GM21390 (cell line): ENCODE measurements around the gene SNX7.

Experiments used
- ATAC-seq: cut with Tn5 transposase; IDR thresholded peaks from one replicate; pipeline ENCODE4 v1.9.1; 2021; ENCODE audit not compliant: unreplicated experiment

SNX7 gene

GRCh38 chr1:98763488-98764150 lies 102.1 kb downstream of the SNX7 start:
- ATAC-seq, result no peak

GRCh38 chr1:98764485-98764884 lies 103.0 kb downstream of the SNX7 start:
- ATAC-seq, result no peak

GRCh38 chr1:98766255-98766654 lies 104.7 kb downstream of the SNX7 start:
- ATAC-seq, result peak; percentile 84

GRCh38 chr1:98769162-98769561 lies 107.6 kb downstream of the SNX7 start:
- ATAC-seq, result no peak

GRCh38 chr1:98781906-98782305 lies 120.4 kb downstream of the SNX7 start:
- ATAC-seq, result no peak

- no peak for ATAC-seq
Measured at GRCh38 chr1:98783821-98784220, 122.3 kb downstream of the SNX7 start.

- no peak for ATAC-seq
Measured at GRCh38 chr1:98791498-98791897, 130.0 kb downstream of the SNX7 start.

- no peak for ATAC-seq
Measured at GRCh38 chr1:98792123-98792522, 130.6 kb downstream of the SNX7 start.

GRCh38 chr1:98793136-98793535 lies 131.6 kb downstream of the SNX7 start:
- no peak for ATAC-seq

- peak; percentile 96 for ATAC-seq
Measured at GRCh38 chr1:98794196-98794886, 132.8 kb downstream of the SNX7 start.

- no peak for ATAC-seq
Measured at GRCh38 chr1:98796049-98796448, 134.5 kb downstream of the SNX7 start.

GRCh38 chr1:98797506-98797905 lies 136.0 kb downstream of the SNX7 start:
- ATAC-seq, result no peak
